ENCODE measurements around the gene ATOH8. TPM values are rescaled to one million over a fixed set of nuclear protein-coding genes. Genes with fewer than 3 reads are reported as not detected.
"Not testable (repeated sequence)": the region's sequence is repeated elsewhere in the genome, so short reads cannot be mapped to it uniquely, and the experiment has no call there.

The ATOH8 gene
- total RNA-seq, 2 experiments from 2014 or later, result 0.12 to 0.40 TPM

DNA sequence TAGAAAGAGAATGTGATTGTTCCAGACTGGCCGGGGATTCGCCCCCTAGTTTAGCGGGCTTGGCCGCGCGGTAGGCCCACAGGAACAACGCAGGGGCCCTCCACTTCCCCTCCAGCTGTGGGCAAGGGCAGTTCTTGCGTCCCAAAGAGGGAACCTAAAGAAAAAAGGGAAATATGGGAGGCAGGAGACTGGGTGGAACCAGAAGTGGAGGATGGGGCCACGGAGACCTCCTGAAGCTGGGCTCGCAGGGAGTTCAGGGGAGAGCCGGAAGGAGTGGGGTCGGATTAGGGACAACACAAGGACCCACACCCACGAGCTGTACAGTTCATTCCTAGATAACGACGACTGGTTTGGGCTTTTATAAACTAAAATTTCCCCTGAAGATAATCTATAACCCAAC is 41.5 kb upstream of the ATOH8 start:
- CTCF ChIA-PET, result interaction anchor here (1.2 to 4.9 kb wide), 4 partner anchors 12 to 75 kb away, joined by 3 to 26 read pairs (median 12); no protein-coding TSS in a partner anchor
- Mint-ChIP-seq H3K27ac (no peak overlapping the region), H3K27me3 (peaks cover 25% of the 10 kb centered on the region), H3K36me3 (no peaks in the 10 kb centered on the region), H3K9me3 (ENCODE audit: low read depth) (no peaks in the 10 kb centered on the region), H3K4me1 (peaks cover 40% of the 10 kb centered on the region), H3K4me3 (no peak overlapping the region)
- ATAC-seq, result no peak
- no peak for DNase-seq

DNA sequence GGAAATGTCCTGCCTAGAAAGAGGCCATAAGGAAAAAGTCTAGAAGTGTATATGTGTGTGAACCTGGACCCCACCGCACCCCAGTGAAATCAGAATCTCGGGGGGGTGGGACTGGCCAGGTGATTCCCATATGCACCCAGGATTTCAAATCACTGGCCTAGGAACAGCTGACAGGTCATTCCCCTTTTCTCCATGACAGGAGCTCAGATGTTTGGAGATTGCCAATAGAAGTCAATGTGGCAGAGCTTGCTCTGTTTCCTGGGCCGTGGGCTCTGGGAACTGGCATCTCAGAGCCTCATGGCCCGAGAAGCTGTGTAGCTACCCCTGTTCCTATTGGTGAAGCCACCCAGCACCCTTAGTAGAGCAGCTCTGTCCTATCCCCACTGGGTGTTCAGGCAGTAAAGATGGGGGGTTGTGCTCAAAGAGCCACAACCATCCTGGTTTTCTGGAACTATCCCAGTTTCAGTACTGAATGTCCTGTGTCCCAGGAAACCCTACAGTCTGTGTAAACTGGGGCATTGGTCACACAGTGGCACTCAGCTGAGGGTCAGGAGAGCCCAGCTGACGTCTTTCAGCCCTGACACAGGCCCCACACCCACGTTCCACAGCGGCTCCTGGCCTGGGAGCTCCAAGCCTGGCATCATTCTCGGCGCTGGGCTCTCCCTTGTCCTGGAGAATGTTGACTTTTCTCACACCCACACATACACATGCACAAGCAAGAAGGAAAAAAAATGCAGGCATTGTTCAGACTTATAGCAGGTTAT is 40.8 kb upstream of the ATOH8 start:
- Mint-ChIP-seq H3K4me3 (no peak overlapping the region), H3K27me3 (peaks cover 26% of the 10 kb centered on the region), H3K27ac (no peak overlapping the region), H3K36me3 (no peaks in the 10 kb centered on the region), H3K9me3 (ENCODE audit: low read depth) (no peaks in the 10 kb centered on the region), H3K4me1 (peaks cover 36% of the 10 kb centered on the region)
- DNase-seq (no peak), ATAC-seq (no peak)
- CTCF ChIA-PET, result interaction anchor here (0.9 to 4.9 kb wide), 6 partner anchors 12 to 76 kb away, joined by 3 to 26 read pairs (median 5); no protein-coding TSS in a partner anchor

DNA sequence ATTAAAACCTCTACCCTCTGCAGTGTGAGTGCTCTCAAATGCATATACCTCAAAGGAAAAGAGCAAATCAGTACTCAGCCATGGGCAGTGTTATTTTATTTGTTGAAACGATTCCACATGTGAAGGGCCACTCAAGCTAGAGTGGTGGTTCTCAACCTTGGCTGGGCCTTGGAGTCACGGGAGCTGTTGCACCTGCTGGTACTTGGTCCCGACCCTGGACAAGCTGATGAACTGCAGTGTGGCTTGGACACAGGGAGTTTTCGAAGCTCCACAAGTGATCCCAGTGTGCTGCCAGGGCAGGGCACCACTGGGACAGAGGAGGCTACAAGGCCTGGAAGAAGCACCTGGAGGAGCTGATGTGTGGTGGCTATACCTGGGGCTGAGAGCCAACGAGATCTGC is 40.0 kb upstream of the ATOH8 start:
- peaks cover 28% of the 10 kb centered on the region for H3K27me3 Mint-ChIP-seq
- no peak for ATAC-seq
- no peak overlapping the region for H3K4me3 Mint-ChIP-seq
- DNase-seq, result no peak
- peak overlapping the region; percentile 3 for H3K27ac Mint-ChIP-seq
- no peaks in the 10 kb centered on the region for H3K36me3 Mint-ChIP-seq
- CTCF ChIA-PET, result interaction anchor here (0.9 to 4.9 kb wide), 7 partner anchors 15 to 100 kb away, joined by 3 to 26 read pairs (median 7); no protein-coding TSS in a partner anchor
- H3K4me1 Mint-ChIP-seq, result peaks cover 32% of the 10 kb centered on the region
- H3K9me3 Mint-ChIP-seq (ENCODE audit: low read depth), result no peaks in the 10 kb centered on the region

DNA sequence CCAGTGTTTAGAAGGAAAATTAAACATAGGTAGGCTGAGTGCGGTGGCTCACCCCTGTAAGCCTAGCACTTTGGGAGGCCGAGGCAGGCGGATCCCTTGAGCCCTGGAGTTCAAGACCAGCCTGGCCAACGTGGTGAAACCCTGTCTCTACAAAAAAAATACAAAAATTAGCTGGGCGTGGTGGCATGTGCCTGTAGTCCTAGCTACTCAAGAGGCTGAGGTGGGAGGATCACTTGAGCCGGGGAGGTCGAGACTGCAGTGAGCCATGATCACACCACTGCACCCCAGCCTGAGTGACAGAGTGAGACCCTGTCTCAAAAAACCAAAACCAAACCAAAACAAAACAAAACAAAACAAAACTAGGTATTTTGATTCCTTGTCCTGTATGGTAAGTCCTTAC is 39.4 kb upstream of the ATOH8 start:
- DNase-seq; H3K4me3 Mint-ChIP-seq; H3K9me3 Mint-ChIP-seq (ENCODE audit: low read depth); H3K36me3 Mint-ChIP-seq: not testable (repeated sequence)
- Mint-ChIP-seq H3K4me1 (peaks cover 28% of the 10 kb centered on the region), H3K27ac (peak overlapping the region; percentile 29), H3K27me3 (peaks cover 25% of the 10 kb centered on the region)
- peak; percentile 22 for ATAC-seq
- CTCF ChIA-PET, result interaction anchor here (1.2 to 4.9 kb wide), 6 partner anchors 14 to 100 kb away, joined by 3 to 26 read pairs (median 7); no protein-coding TSS in a partner anchor

GRCh38 chr2:85714841-85715240 is 39.0 kb upstream of the ATOH8 start:
- ATAC-seq (peak; percentile 46), DNase-seq (no peak)
- Mint-ChIP-seq H3K9me3 (ENCODE audit: low read depth) (no peaks in the 10 kb centered on the region), H3K27me3 (peaks cover 24% of the 10 kb centered on the region), H3K36me3 (no peaks in the 10 kb centered on the region), H3K27ac (no peak overlapping the region), H3K4me3 (no peak overlapping the region), H3K4me1 (peaks cover 26% of the 10 kb centered on the region)
- CTCF ChIA-PET, result interaction anchor here (1.2 to 6.0 kb wide), 6 partner anchors 7 to 99 kb away, joined by 3 to 31 read pairs (median 12); no protein-coding TSS in a partner anchor

DNA sequence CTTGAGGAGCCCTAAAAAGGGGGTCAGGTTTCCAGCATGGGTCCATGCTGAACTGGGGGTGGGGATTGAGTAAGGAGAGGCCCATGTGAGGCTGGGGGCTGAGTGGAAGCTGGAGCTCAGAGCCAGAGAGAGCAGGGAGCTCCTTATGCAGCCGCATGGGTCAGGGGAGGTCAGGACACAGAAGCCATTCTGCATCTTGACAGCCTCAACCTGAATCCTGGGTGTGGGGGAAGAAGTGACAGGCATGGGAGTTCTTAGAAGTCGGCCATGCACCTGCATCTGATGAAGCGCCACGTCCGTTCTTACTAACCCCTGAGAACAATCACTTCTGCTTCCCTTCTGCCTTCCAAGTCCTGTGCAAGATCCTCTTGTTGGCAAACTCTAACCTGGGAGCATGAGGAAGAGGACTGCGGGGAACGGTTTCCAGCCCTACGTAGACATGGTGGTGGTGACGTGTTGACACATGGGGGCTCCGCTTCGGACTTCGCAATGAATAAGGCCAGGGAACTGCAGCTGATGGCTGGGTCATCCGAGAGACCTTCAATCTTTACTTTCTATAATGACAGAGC is 37.4 kb upstream of the ATOH8 start:
- H3K36me3 Mint-ChIP-seq, result no peaks in the 10 kb centered on the region
- no peak for ATAC-seq
- CTCF ChIA-PET, result interaction anchor here (1.1 to 6.0 kb wide), 6 partner anchors 9 to 99 kb away, joined by 3 to 31 read pairs (median 10); no protein-coding TSS in a partner anchor
- peaks cover 23% of the 10 kb centered on the region for H3K27me3 Mint-ChIP-seq
- no peak for DNase-seq
- peaks cover 19% of the 10 kb centered on the region for H3K4me1 Mint-ChIP-seq
- H3K4me3 Mint-ChIP-seq, result no peak overlapping the region
- no peak overlapping the region for H3K27ac Mint-ChIP-seq
- H3K9me3 Mint-ChIP-seq (ENCODE audit: low read depth), result no peaks in the 10 kb centered on the region

DNA sequence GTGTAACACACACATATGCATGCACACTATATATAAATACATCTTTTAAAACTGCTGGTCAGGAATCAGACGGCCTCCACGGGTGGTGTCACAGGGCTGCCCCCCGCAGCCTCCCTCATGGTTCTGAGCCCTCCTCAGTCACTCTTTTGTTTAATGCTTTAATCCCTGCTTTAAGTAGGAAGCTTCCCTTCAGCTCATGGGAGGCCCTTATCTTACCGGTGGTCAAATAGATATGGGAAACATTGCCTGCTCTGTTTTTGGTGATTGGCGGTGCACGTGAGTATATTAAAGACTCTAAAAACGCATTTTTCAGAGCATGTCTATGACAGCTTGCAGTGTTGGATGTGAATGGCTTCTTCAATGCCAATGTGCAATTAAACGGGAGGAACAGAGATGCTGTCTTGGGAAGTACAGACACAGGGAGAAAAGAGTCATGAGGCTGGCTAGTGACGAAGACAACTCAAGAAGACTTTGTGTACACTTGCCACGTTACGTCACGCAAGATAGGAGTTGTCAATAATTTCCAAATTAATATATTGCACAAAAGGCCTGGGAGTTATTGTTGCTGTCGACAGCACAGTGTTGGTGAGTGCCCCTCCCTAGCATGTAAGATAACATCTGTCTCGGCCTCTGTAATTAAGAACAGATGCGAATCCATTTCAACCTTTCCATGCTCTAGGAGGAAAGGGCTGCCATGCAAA is 36.3 kb upstream of the ATOH8 start:
- CTCF ChIA-PET, result interaction anchor here (0.8 to 6.0 kb wide), 6 partner anchors 10 to 81 kb away, joined by 3 to 31 read pairs (median 5); no protein-coding TSS in a partner anchor
- Mint-ChIP-seq H3K36me3 (no peaks in the 10 kb centered on the region), H3K27me3 (peaks cover 23% of the 10 kb centered on the region), H3K4me1 (peaks cover 19% of the 10 kb centered on the region), H3K9me3 (ENCODE audit: low read depth) (no peaks in the 10 kb centered on the region), H3K27ac (no peak overlapping the region), H3K4me3 (no peak overlapping the region)
- ATAC-seq, result no peak
- no peak for DNase-seq

DNA sequence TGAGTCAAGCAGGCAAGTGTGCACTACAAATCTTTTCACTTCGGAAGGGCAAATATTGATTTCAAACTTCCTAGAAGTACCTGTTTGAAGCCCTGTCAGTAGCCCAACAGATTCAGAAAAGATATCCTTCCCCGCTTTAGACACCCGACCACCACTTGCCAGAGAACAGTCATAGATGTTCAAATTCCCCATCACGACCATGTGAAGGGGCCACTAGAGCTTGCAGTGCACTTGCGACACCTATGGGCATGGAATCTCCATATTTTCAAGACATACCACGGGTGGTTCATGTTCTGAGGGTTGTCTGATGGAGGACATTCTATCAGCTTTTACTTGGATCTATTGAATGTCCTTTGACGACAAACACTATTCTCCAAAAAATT is 35.8 kb upstream of the ATOH8 start:
- CTCF ChIA-PET, result interaction anchor here (1.0 to 6.0 kb wide), 6 partner anchors 10 to 96 kb away, joined by 3 to 31 read pairs (median 5); no protein-coding TSS in a partner anchor
- ATAC-seq (no peak), DNase-seq (no peak)
- Mint-ChIP-seq H3K4me1 (peaks cover 19% of the 10 kb centered on the region), H3K27me3 (peaks cover 23% of the 10 kb centered on the region), H3K9me3 (ENCODE audit: low read depth) (no peaks in the 10 kb centered on the region), H3K36me3 (no peaks in the 10 kb centered on the region), H3K27ac (no peak overlapping the region), H3K4me3 (no peak overlapping the region)

- Mint-ChIP-seq H3K27ac (no peak overlapping the region), H3K9me3 (ENCODE audit: low read depth) (no peaks in the 10 kb centered on the region), H3K27me3 (peaks cover 23% of the 10 kb centered on the region), H3K36me3 (no peaks in the 10 kb centered on the region), H3K4me3 (no peak overlapping the region), H3K4me1 (peaks cover 17% of the 10 kb centered on the region)
- DNase-seq, result no peak
- no peak for ATAC-seq
- CTCF ChIA-PET, result interaction anchor here (1.0 to 6.0 kb wide), 6 partner anchors 10 to 95 kb away, joined by 3 to 31 read pairs (median 7); no protein-coding TSS in a partner anchor
Observed at GRCh38 chr2:85718885-85719492, 34.8 kb upstream of the ATOH8 start.

DNA sequence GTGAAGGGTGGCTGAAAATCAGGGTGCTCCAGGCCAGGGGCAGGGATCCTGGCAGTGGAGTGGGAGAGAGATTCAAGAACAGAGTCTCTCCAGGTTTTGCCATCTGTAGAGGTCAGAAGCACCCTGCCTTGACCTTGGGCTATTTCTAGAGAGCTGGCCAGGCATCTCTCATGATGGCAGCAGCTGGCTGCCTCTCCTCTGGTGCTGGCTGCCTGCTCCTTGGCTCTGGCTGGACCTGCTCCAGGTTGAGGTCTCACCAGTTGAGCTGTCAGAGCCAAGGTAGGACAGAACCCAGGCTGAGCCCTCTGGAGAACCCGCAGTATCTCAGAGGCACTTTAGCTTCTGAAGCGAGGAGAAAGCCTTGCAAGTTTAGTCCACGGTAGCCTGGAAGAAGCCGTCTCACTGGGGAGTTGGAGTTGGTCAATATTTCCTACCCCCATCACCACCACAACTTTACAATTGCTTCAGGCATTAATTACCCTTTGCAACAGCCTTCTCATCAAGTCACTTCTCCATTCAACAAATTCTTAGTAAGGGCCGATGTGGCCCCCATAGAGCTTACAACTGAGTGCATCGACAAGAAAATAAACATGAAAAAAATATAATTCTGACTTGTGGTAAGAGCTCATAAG is 34.1 kb upstream of the ATOH8 start:
- CTCF ChIA-PET, result interaction anchor here (1.2 to 6.0 kb wide), 5 partner anchors 9 to 94 kb away, joined by 3 to 31 read pairs (median 9); no protein-coding TSS in a partner anchor
- no peak overlapping the region for H3K27ac Mint-ChIP-seq
- no peaks in the 10 kb centered on the region for H3K9me3 Mint-ChIP-seq (ENCODE audit: low read depth)
- DNase-seq (no peak), ATAC-seq (no peak)
- no peaks in the 10 kb centered on the region for H3K36me3 Mint-ChIP-seq
- no peak overlapping the region for H3K4me3 Mint-ChIP-seq
- H3K4me1 Mint-ChIP-seq, result peaks cover 10% of the 10 kb centered on the region
- H3K27me3 Mint-ChIP-seq, result peaks cover 28% of the 10 kb centered on the region

DNA sequence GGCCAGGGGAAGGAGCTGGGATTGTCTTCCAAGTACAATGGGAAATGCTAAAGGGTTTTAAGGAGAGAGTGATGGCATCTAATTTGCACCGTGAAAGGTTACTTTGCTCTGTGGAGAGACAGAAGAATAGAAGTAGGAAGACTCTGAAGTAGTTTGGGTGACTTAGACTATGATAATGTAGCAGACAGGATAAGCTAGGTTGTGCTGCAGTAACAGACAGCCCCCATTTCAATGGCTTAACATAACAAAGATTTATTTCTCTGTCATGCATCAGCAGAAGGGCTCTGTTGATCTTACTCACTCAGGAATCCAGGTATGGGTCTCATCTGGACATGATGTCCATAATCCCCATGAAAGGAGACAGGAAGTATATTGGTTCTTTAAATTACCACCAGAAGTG is 33.3 kb upstream of the ATOH8 start:
- Mint-ChIP-seq H3K9me3 (ENCODE audit: low read depth) (no peaks in the 10 kb centered on the region), H3K36me3 (no peaks in the 10 kb centered on the region), H3K27ac (no peak overlapping the region), H3K4me3 (no peak overlapping the region), H3K4me1 (peaks cover 2% of the 10 kb centered on the region), H3K27me3 (peaks cover 35% of the 10 kb centered on the region)
- CTCF ChIA-PET, result interaction anchor here (1.0 to 6.0 kb wide), 7 partner anchors 9 to 359 kb away, joined by 3 to 31 read pairs (median 9); no protein-coding TSS in a partner anchor
- DNase-seq (no peak), ATAC-seq (no peak)

GRCh38 chr2:85721641-85722040 is 32.1 kb upstream of the ATOH8 start:
- no peaks in the 10 kb centered on the region for H3K4me1 Mint-ChIP-seq

More at GRCh38 chr2:85721641-85722040, 32.1 kb upstream of the ATOH8 start:
- Mint-ChIP-seq H3K36me3 (no peaks in the 10 kb centered on the region), H3K27ac (no peak overlapping the region), H3K4me3 (no peak overlapping the region), H3K27me3 (peaks cover 27% of the 10 kb centered on the region), H3K9me3 (ENCODE audit: low read depth) (no peaks in the 10 kb centered on the region)
- ATAC-seq, result no peak
- no peak for DNase-seq
- CTCF ChIA-PET, result interaction anchor here (1.1 to 1.9 kb wide), 2 partner anchors 20 to 93 kb away, joined by 3 to 7 read pairs; no protein-coding TSS in a partner anchor
